H9 (cell line): ENCODE data around the gene SNX30. TPM values are rescaled to one million over a fixed set of nuclear protein-coding genes. Genes with fewer than 3 reads are reported as not detected.

Experiments used
- DNase-seq: peaks from one replicate; pipeline ENCODE4 v3.0.0-alpha.2; 2017
- H2AFZ ChIP-seq: one replicate; pipeline ENCODE4 v1.6.1; 2013; ENCODE audit warnings: mild to moderate bottlenecking, low read length, control low read depth, moderate library complexity
- H2AK5ac ChIP-seq: 2 replicates; pipeline ENCODE4 v1.6.1; 2013; ENCODE audit warnings: low read length, control low read depth, mixed read lengths; ENCODE audit not compliant: insufficient read length
- H2BK120ac ChIP-seq: one replicate; pipeline ENCODE4 v1.6.1; 2013; ENCODE audit warnings: low read depth, mild to moderate bottlenecking, low read length, control low read depth, inconsistent platforms; ENCODE audit not compliant: poor library complexity, severe bottlenecking
- H2BK12ac ChIP-seq: 2 replicates; pipeline ENCODE4 v1.6.1; 2013; ENCODE audit warnings: low read length, control low read depth, mixed read lengths, low read depth; ENCODE audit not compliant: insufficient read length
- H2BK15ac ChIP-seq: 2 replicates; pipeline ENCODE4 v1.6.1; 2013; ENCODE audit warnings: low read depth, low read length, control low read depth
- H2BK20ac ChIP-seq: one replicate; pipeline ENCODE4 v1.6.1; 2013; ENCODE audit warnings: low read depth, mild to moderate bottlenecking, low read length, control low read depth, inconsistent platforms; ENCODE audit not compliant: poor library complexity, severe bottlenecking
- H2BK5ac ChIP-seq: 2 replicates; pipeline ENCODE4 v1.6.1; 2013; ENCODE audit warnings: low read length, control low read depth, mixed read lengths; ENCODE audit not compliant: insufficient read length
- H3K14ac ChIP-seq: 2 replicates; pipeline ENCODE4 v1.6.1; 2013; ENCODE audit warnings: low read length, control low read depth; ENCODE audit not compliant: insufficient read depth
- H3K18ac ChIP-seq: 2 replicates; pipeline ENCODE4 v1.6.1; 2013; ENCODE audit warnings: low read depth, mild to moderate bottlenecking, mixed read lengths, low read length, control low read depth; ENCODE audit not compliant: insufficient read length
- H3K23ac ChIP-seq: 2 replicates; pipeline ENCODE4 v1.6.1; 2013; ENCODE audit warnings: low read length, control low read depth, mixed read lengths, low read depth; ENCODE audit not compliant: insufficient read length
- H3K23me2 ChIP-seq: 2 replicates; pipeline ENCODE4 v1.6.1; 2013; ENCODE audit warnings: low read depth, mild to moderate bottlenecking, mixed read lengths, low read length, control low read depth; ENCODE audit not compliant: insufficient read length, poor library complexity, severe bottlenecking
- H3K27ac ChIP-seq: 2 replicates; pipeline ENCODE4 v1.5.1; 2013; ENCODE audit warnings: low read length, control low read depth, mixed read lengths, low read depth; ENCODE audit not compliant: insufficient read length
- H3K27me3 ChIP-seq: 2 replicates; pipeline ENCODE4 v1.6.1; 2013; ENCODE audit warnings: low read length, control low read depth, inconsistent platforms; ENCODE audit not compliant: insufficient read depth
- H3K4ac ChIP-seq: 2 replicates; pipeline ENCODE4 v1.6.1; 2013; ENCODE audit warnings: low read depth, mild to moderate bottlenecking, control low read depth, inconsistent platforms, low read length, moderate library complexity
- H3K4me1 ChIP-seq: 2 replicates; pipeline ENCODE4 v1.6.1; 2013; ENCODE audit warnings: low read length, control low read depth, inconsistent platforms; ENCODE audit not compliant: insufficient read depth
- H3K4me2 ChIP-seq: 2 replicates; pipeline ENCODE4 v1.6.1; 2013; ENCODE audit warnings: low read length, control low read depth, mixed read lengths; ENCODE audit not compliant: insufficient read length, insufficient read depth
- H3K56ac ChIP-seq: 2 replicates; pipeline ENCODE4 v1.6.1; 2013; ENCODE audit warnings: low read depth, mild to moderate bottlenecking, mixed read lengths, low read length, control low read depth; ENCODE audit not compliant: insufficient read length
- H3K79me1 ChIP-seq: 2 replicates; pipeline ENCODE4 v1.6.1; 2013; ENCODE audit warnings: low read depth, mild to moderate bottlenecking, moderate library complexity, low read length, control low read depth, inconsistent platforms; ENCODE audit not compliant: insufficient read depth, poor library complexity, severe bottlenecking
- H3K79me2 ChIP-seq: 2 replicates; pipeline ENCODE4 v1.6.1; 2013; ENCODE audit warnings: low read length, control low read depth, inconsistent platforms; ENCODE audit not compliant: insufficient read depth
- H3K9ac ChIP-seq: 2 replicates; pipeline ENCODE4 v1.6.1; 2013; ENCODE audit warnings: low read length, control low read depth, mixed read lengths; ENCODE audit not compliant: insufficient read length; ENCODE audit errors: extremely low read depth
- H3K9me3 ChIP-seq: one replicate; pipeline ENCODE4 v1.6.1; 2013; ENCODE audit warnings: low read depth, low read length, inconsistent platforms; ENCODE audit not compliant: control insufficient read depth
- H3T11ph ChIP-seq: one replicate; pipeline ENCODE4 v1.6.1; 2013; ENCODE audit warnings: mild to moderate bottlenecking, low read length, control low read depth, inconsistent platforms
- H4K20me1 ChIP-seq: one replicate; pipeline ENCODE4 v1.6.1; 2013; ENCODE audit not compliant: control insufficient read depth, insufficient read length, insufficient read depth
- H4K5ac ChIP-seq: 2 replicates; pipeline ENCODE4 v1.6.1; 2013; ENCODE audit warnings: low read depth, mild to moderate bottlenecking, mixed read lengths, low read length, control low read depth; ENCODE audit not compliant: insufficient read length
- H4K8ac ChIP-seq: replicated peaks from 2 replicates; pipeline ENCODE4 v1.6.1; 2013; ENCODE audit warnings: low read length, control low read depth, mixed read lengths, low read depth; ENCODE audit not compliant: insufficient read length
- H4K91ac ChIP-seq: 2 replicates; pipeline ENCODE4 v1.6.1; 2013; ENCODE audit warnings: low read depth, mild to moderate bottlenecking, moderate library complexity, mixed read lengths, low read length, control low read depth; ENCODE audit not compliant: insufficient read length
- H3K27ac Mint-ChIP-seq, 3 experiments: 2 replicates in 2 of 3; 3 replicates in 1 of 3; pipeline ENCODE4 v1.8.0; 2020 to 2021; ENCODE audit warnings: mixed read lengths in 3 of 3, mild to moderate bottlenecking in 1 of 3, moderate library complexity in 1 of 3
- H3K27me3 Mint-ChIP-seq: 2 replicates; pipeline ENCODE4 v1.8.0; 2021; ENCODE audit warnings: low read depth, mild to moderate bottlenecking, moderate library complexity, mixed read lengths
- H3K36me3 Mint-ChIP-seq, 3 experiments: 2 replicates in 2 of 3; 3 replicates in 1 of 3; pipeline ENCODE4 v1.8.0; 2020 to 2021; ENCODE audit warnings: low read depth in 3 of 3, mixed read lengths in 3 of 3; ENCODE audit not compliant: insufficient read depth in 1 of 3
- H3K4me1 Mint-ChIP-seq, 2 experiments: 2 replicates each; pipeline ENCODE4 v1.8.0; 2020; ENCODE audit warnings: mixed read lengths in 2 of 2
- H3K4me3 Mint-ChIP-seq, 2 experiments: 2 replicates in 1 of 2; 3 replicates in 1 of 2; pipeline ENCODE4 v1.8.0; 2020 to 2021; ENCODE audit warnings: mild to moderate bottlenecking in 2 of 2, mixed read lengths in 2 of 2, moderate library complexity in 1 of 2
- H3K9me3 Mint-ChIP-seq, 2 experiments: 2 replicates in 1 of 2; 3 replicates in 1 of 2; pipeline ENCODE4 v1.8.0; 2020; ENCODE audit warnings: mild to moderate bottlenecking in 2 of 2, mixed read lengths in 2 of 2, moderate library complexity in 1 of 2
- WGBS: extraction: QIAGEN DNeasy Blood & Tissue Kit; methylation state at CpG from one replicate; pipeline ENCODE4 v1.1.7; 2013; ENCODE audit warnings: missing lambda C conversion rate, low lambda C conversion rate, mixed read lengths; ENCODE audit not compliant: insufficient read length; ENCODE audit errors: extremely low coverage; 5-methylcytosine and 5-hydroxymethylcytosine counted together
- total RNA-seq: library from RNA; stranded (reverse); gene quantifications from 2 replicates; pipeline ENCODE4 v1.2.1, GENCODE V29; 2021
- TF ChIP-seq, protein P1 (sequence below): fragments of 200-600 bp; sonication (generic); conservative IDR thresholded peaks from 3 replicates; pipeline ENCODE4 v1.8.0; 2021; ENCODE audit warnings: antibody characterized with exemption, mild to moderate bottlenecking

Gene SNX30
- total RNA-seq, 1 experiment from 2014 or later: 10.3 TPM

DNA sequence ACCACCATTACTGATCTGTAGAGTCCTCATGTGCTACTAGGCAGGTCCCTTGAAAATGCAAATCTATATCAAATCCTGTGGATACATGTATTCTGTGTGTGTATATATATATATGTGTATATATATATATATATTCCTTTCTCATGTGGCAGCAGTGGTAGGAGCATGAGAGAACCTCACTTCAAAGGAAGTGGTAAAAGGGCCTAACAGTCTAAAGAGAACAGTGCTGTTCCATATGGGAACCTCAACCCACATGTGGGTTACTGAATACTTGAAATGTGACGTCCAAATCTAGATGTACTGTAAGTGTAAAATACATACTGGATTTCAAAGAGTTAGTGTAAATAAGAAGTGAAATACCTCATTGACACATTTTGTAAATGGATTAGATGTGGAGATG is 134.8 kb downstream of the SNX30 start:
- Mint-ChIP-seq H3K27ac (no peak overlapping the region), H3K9me3 (no peaks in the 10 kb centered on the region; a peak in 1 of 5 replicates), H3K4me3 (no peak overlapping the region), H3K4me1 (peaks cover 3% of the 10 kb centered on the region in 2 experiments), H3K36me3 (no peaks in the 10 kb centered on the region; a peak in 3 of 7 replicates), H3K27me3 (peaks cover 23% of the 10 kb centered on the region)
- no peak overlapping the region for H3T11ph ChIP-seq
- H3K4me2 ChIP-seq: no peak overlapping the region
- no peak overlapping the region for H3K56ac ChIP-seq
- TF ChIP-seq, protein P1, sequence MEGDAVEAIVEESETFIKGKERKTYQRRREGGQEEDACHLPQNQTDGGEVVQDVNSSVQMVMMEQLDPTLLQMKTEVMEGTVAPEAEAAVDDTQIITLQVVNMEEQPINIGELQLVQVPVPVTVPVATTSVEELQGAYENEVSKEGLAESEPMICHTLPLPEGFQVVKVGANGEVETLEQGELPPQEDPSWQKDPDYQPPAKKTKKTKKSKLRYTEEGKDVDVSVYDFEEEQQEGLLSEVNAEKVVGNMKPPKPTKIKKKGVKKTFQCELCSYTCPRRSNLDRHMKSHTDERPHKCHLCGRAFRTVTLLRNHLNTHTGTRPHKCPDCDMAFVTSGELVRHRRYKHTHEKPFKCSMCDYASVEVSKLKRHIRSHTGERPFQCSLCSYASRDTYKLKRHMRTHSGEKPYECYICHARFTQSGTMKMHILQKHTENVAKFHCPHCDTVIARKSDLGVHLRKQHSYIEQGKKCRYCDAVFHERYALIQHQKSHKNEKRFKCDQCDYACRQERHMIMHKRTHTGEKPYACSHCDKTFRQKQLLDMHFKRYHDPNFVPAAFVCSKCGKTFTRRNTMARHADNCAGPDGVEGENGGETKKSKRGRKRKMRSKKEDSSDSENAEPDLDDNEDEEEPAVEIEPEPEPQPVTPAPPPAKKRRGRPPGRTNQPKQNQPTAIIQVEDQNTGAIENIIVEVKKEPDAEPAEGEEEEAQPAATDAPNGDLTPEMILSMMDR: no peak
- no peak overlapping the region for H2AFZ ChIP-seq
- H2BK15ac ChIP-seq: no peak overlapping the region
- H2BK12ac ChIP-seq: no peak overlapping the region
- no peaks in the 10 kb centered on the region for H3K9me3 ChIP-seq
- H2AK5ac ChIP-seq: no peak overlapping the region
- peaks cover 3% of the 10 kb centered on the region; the same call in 1 of the 2 replicates for H3K27me3 ChIP-seq
- H3K14ac ChIP-seq: no peak overlapping the region
- H3K4me1 ChIP-seq: no peaks in the 10 kb centered on the region
- WGBS: no CpG with 5 or more reads among the region's 1 CpG
- H3K79me1 ChIP-seq: no peaks in the 10 kb centered on the region
- H3K23ac ChIP-seq: no peak overlapping the region
- H2BK20ac ChIP-seq: no peak overlapping the region
- H4K8ac ChIP-seq: no peak overlapping the region
- no peak overlapping the region for H4K5ac ChIP-seq
- DNase-seq: no peak
- H3K18ac ChIP-seq: no peak overlapping the region
- H4K91ac ChIP-seq: no peak overlapping the region
- H2BK120ac ChIP-seq: no peak overlapping the region
- H3K27ac ChIP-seq: no peak overlapping the region
- H3K79me2 ChIP-seq: no peaks in the 10 kb centered on the region
- H3K4ac ChIP-seq: no peak overlapping the region
- peaks cover 2% of the 10 kb centered on the region for H3K23me2 ChIP-seq
- H4K20me1 ChIP-seq: no peaks in the 10 kb centered on the region
- no peak overlapping the region for H2BK5ac ChIP-seq
- no peak overlapping the region for H3K9ac ChIP-seq
